ENCODE data around the gene RAP1A. TPM values are rescaled to one million over a fixed set of nuclear protein-coding genes. Genes with fewer than 3 reads are reported as not detected.

RAP1A gene
- total RNA-seq, 1 experiment from 2014 or later: 33.2 TPM

GRCh38 chr1:111762332-111762731 lies 142.7 kb downstream of the RAP1A start:
- intact Hi-C loops (cut with micrococcal nuclease; ENCODE audit: unreplicated experiment): no loop called here
- Mint-ChIP-seq H3K36me3 (ENCODE audit: insufficient read depth, unreplicated experiment) (peaks cover 21% of the 10 kb centered on the region), H3K4me1 (ENCODE audit: low read depth, unreplicated experiment) (peaks cover 9% of the 10 kb centered on the region), H3K9me3 (ENCODE audit: low read depth, unreplicated experiment) (no peaks in the 10 kb centered on the region), H3K27ac (ENCODE audit: unreplicated experiment) (no peak overlapping the region), H3K4me3 (ENCODE audit: low read depth, unreplicated experiment) (no peak overlapping the region), H3K27me3 (ENCODE audit: unreplicated experiment) (no peaks in the 10 kb centered on the region)
- DNase-seq: no peak
- no peak for TF ChIP-seq CTCF (IDR thresholded peaks at IDR 0.05; ENCODE audit: unreplicated experiment)
- CTCF ChIA-PET: no interaction called here
- BruUV-seq (replicated peaks): no TSS peak

Other genes starting within 250 kb of the RAP1A start
- 1.5 and 3.7 TPM in 2 replicates for gene OVGP1, start 192.1 kb upstream of the RAP1A start, total RNA-seq (2022)
- gene WDR77, start 170.5 kb upstream of the RAP1A start, total RNA-seq (2022): 27.7 and 28.4 TPM in 2 replicates
- 149 and 157 TPM in 2 replicates for gene ATP5PB, start 170.3 kb upstream of the RAP1A start, total RNA-seq (2022)
- gene C1orf162, start 145.8 kb upstream of the RAP1A start, total RNA-seq (2022): 0.56 and 0.85 TPM in 2 replicates
- not detected in 2 replicates for gene ADORA3, start 116.2 kb upstream of the RAP1A start, total RNA-seq (2022)
- gene TMIGD3, start 116.2 kb upstream of the RAP1A start, total RNA-seq (2022): not detected in 2 replicates
- 0.07 TPM in 1 of 2 replicates, not detected in the other for gene INKA2, start 119.6 kb downstream of the RAP1A start, total RNA-seq (2022)
- 8.9 and 9.9 TPM in 2 replicates for gene DDX20, start 136.1 kb downstream of the RAP1A start, total RNA-seq (2022)